Astrocyte (in vitro differentiated cells and primary cell): ENCODE measurements around the gene C1orf141.

Experiments used
- CTCF ChIP-seq: IDR thresholded peaks from 2 replicates; pipeline ENCODE4 v1.5.1; 2011; ENCODE audit warnings: low read depth, mild to moderate bottlenecking, inconsistent platforms, low read length, moderate library complexity; ENCODE audit not compliant: insufficient read depth
- EZH2 ChIP-seq: IDR thresholded peaks from 2 replicates; pipeline ENCODE4 v1.6.1; 2012; ENCODE audit warnings: mild to moderate bottlenecking, low read length, inconsistent platforms; ENCODE audit not compliant: insufficient read depth

GRCh38 chr1:67170751-67171573 lies 36.2 kb upstream of the C1orf141 start:
- TF ChIP-seq CTCF (no peak), EZH2 (no peak)
